Brain microvascular endothelial cell (primary cell): ENCODE results near the gene GJD3.
"Not testable (repeated sequence)": the region's sequence is repeated elsewhere in the genome, so short reads cannot be mapped to it uniquely, and the experiment has no call there.

Experiments used
- DNase-seq: peaks from one replicate; pipeline ENCODE4 v3.0.0-alpha.2; 2020
- H3K27ac ChIP-seq: fragments of 250-450 bp; sonication (Bioruptor Pico); 2 replicates; pipeline ENCODE4 v1.5.1; 2020; ENCODE audit warnings: mild to moderate bottlenecking, moderate library complexity
- H3K27me3 ChIP-seq: fragments of 250-450 bp; sonication (Bioruptor Pico); replicated peaks from 2 replicates; pipeline ENCODE4 v1.5.1; 2020; ENCODE audit warnings: mild to moderate bottlenecking
- H3K36me3 ChIP-seq: fragments of 250-450 bp; sonication (Bioruptor Pico); replicated peaks from 2 replicates; pipeline ENCODE4 v1.5.1; 2020; ENCODE audit warnings: mild to moderate bottlenecking
- H3K4me3 ChIP-seq: 2 replicates; pipeline ENCODE4 v1.5.1; 2011; ENCODE audit warnings: low read depth, mild to moderate bottlenecking, control low read depth, low read length, moderate library complexity
- in situ Hi-C: cut with HindIII; loops from 2 replicates; pipeline ENCODE4 v1.10.0; 2017; ENCODE audit warnings: low sequenced_read_pairs, low pct_ligation_motif_present
- TF ChIP-seq, protein P1 (sequence below): IDR thresholded peaks from 2 replicates; pipeline ENCODE4 v1.5.1; 2011; ENCODE audit warnings: low read depth, mild to moderate bottlenecking, moderate library complexity, low read length, control low read depth, inconsistent platforms; ENCODE audit errors: missing control alignments

The GJD3 gene, protein sequence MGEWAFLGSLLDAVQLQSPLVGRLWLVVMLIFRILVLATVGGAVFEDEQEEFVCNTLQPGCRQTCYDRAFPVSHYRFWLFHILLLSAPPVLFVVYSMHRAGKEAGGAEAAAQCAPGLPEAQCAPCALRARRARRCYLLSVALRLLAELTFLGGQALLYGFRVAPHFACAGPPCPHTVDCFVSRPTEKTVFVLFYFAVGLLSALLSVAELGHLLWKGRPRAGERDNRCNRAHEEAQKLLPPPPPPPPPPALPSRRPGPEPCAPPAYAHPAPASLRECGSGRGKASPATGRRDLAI

DNA sequence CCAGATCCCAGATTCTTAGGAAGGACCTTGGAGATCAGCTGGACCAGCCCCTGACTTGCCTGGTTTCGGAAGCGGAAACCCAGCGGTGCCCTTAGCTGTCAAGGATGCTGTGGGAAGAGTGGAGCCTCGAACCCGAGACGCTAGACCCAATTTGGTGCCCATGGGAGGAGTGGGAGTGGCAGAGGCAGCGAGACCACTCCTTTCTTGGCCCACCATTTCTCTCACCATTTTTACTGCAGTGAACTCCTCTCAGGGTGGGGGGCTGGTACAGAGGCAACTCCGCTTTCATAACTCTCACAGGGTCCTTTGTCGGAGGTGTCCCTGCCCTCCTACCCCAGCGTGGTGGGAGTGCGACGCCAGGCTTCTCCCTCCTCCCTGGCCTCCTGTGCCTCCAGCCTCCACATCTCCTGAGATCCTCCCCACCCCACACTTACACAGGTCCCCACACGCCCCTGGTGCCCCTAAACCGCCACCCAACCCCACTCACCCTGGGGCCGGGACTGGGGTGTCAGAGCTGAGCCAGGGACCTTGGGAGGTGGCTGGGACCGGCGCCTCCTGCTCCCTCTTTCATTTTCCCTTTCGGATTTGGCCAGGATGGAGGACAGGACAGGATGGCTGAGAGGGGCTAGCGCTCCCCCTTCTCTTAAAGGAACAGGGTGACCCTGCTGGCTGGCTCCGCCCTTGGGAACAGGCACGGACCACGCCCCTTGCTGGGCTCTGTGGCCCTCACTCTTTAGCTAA, at the start of gene GJD3:
TSS of gene GJD3 (minus strand) at position 617 of the 741 bp plus-strand sequence. CDS start 922 bp downstream, outside the sequence.
- no peaks in the 10 kb centered on the region for H3K36me3 ChIP-seq
- H3K4me3 ChIP-seq: peak within 1 kb of the TSS; percentile 55
- in situ Hi-C loops: no loop called here
- TF ChIP-seq, protein P1, sequence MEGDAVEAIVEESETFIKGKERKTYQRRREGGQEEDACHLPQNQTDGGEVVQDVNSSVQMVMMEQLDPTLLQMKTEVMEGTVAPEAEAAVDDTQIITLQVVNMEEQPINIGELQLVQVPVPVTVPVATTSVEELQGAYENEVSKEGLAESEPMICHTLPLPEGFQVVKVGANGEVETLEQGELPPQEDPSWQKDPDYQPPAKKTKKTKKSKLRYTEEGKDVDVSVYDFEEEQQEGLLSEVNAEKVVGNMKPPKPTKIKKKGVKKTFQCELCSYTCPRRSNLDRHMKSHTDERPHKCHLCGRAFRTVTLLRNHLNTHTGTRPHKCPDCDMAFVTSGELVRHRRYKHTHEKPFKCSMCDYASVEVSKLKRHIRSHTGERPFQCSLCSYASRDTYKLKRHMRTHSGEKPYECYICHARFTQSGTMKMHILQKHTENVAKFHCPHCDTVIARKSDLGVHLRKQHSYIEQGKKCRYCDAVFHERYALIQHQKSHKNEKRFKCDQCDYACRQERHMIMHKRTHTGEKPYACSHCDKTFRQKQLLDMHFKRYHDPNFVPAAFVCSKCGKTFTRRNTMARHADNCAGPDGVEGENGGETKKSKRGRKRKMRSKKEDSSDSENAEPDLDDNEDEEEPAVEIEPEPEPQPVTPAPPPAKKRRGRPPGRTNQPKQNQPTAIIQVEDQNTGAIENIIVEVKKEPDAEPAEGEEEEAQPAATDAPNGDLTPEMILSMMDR: no peak
- H3K27me3 ChIP-seq: no peaks in the 10 kb centered on the region
- no peak within 1 kb of the TSS for H3K27ac ChIP-seq
- no peak for DNase-seq

DNA sequence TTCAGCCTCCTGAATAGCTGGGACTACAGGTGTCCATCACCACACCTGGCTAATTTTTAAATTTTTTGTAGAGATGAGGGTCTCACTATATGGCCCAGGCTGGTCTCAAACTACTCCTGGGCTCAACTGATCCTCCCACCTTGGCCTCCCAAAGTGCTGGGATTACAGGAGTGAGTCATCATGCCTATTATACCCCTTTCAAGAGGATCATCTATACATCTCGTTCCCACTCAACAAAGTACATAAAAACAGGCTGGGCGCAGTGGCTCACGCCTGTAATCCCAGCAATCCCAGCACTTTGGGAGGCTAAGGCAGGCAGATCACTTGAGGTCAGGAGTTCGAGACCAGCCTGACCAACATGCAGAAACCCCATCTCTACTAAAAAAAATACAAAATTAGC, 49.8 kb upstream of the GJD3 start:
- H3K27me3 ChIP-seq, DNase-seq, H3K36me3 ChIP-seq, H3K4me3 ChIP-seq: not testable (repeated sequence)
- H3K27ac ChIP-seq: peak overlapping the region; percentile 29
- in situ Hi-C loops: loop anchor here (25.0 kb wide), 1 partner anchor 123 kb away; no protein-coding TSS in a partner anchor

DNA sequence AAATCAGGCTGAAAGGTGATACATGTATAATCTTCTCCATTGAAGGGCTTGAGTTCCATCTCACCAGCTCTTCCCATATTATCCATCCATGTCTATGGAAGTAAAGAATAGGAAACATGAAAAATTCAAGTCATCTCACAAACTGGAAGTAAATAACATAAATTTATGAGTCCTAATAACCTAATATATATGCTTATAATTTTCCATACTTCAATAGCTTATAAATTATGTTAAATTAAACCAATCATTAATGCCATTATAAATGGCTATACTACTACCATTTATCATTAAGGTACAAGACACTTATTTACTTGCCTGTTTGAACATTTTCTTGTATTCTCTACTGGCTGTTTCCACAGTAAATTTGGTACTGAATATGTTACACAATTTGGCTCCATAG, 48.3 kb upstream of the GJD3 start:
- no peaks in the 10 kb centered on the region for H3K27me3 ChIP-seq
- no peak for DNase-seq
- TF ChIP-seq, protein P1: no peak
- H3K36me3 ChIP-seq: peaks cover 5% of the 10 kb centered on the region
- H3K27ac ChIP-seq: no peak overlapping the region
- no peak overlapping the region for H3K4me3 ChIP-seq
- in situ Hi-C loops: loop anchor here (25.0 kb wide), 1 partner anchor 124 kb away; no protein-coding TSS in a partner anchor

DNA sequence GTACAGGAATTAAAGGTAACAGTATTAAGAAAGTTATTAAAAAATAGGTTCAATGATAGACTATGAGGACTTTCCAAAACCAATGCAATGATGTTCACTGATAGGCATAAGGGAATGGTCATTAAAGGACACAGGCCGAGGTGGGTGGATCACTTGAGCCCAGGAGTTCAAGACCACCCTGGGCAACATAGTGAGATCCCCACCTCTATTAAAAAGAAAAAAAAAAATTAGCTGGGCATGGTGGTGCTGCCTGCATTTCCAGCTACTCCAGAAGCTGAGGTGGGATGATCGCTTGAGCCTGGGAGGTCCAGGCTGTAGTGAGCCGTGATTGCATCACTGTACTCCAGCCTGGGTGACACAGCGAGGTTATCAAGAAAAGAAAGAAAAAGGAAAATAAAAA, 47.3 kb upstream of the GJD3 start:
- Histone ChIP-seq H3K27ac (no peak overlapping the region), H3K36me3 (peaks cover 5% of the 10 kb centered on the region), H3K27me3 (no peaks in the 10 kb centered on the region), H3K4me3 (no peak overlapping the region)
- in situ Hi-C loops: loop anchor here (25.0 kb wide), 1 partner anchor 125 kb away; no protein-coding TSS in a partner anchor
- TF ChIP-seq, protein P1: no peak
- no peak for DNase-seq

DNA sequence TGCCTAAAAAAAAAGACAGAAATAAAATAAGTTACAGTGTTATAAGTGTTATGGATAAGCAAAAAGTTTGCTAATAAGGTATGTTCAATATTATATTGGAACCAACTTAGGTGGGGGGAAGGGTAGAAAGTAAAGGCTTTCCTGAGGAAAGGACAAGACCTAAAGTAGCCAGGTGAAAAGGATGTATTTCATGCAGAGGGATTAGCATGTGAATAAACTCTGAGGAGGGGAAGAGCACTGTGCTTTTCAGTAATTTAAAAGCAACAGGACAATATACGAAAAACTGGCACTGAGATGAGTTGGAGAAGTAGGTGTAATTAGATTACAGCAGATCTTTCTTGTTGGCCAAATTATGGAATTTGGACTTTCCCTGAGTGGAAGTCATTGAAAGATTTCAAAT, 45.5 kb upstream of the GJD3 start:
- TF ChIP-seq, protein P1: no peak
- Histone ChIP-seq H3K4me3 (no peak overlapping the region), H3K27me3 (no peaks in the 10 kb centered on the region), H3K36me3 (peaks cover 5% of the 10 kb centered on the region), H3K27ac (no peak overlapping the region)
- in situ Hi-C loops: loop anchor here (25.0 kb wide), 1 partner anchor 127 kb away; no protein-coding TSS in a partner anchor
- DNase-seq: no peak

DNA sequence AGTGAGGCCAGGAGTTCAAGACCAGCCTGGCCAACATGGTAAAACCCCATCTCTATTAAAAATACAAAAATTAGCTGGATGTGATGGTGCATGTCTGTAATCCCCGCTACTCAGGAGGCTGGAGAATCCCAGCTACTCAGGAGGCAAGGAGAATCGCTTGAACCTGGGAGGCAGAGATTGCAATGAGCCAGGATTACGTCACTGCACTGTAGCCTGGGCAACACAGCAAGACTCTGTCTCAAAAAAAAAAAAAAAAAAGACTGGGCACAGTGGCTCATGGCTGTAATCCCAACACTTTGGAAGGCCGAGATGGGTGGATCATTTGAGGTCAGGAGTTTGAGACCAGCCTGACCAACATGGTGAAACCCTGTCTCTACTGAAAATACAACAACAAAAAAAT, 45.0 kb upstream of the GJD3 start:
- in situ Hi-C loops: loop anchor here (25.0 kb wide), 1 partner anchor 128 kb away; no protein-coding TSS in a partner anchor
- H3K27ac ChIP-seq, DNase-seq, H3K27me3 ChIP-seq, H3K36me3 ChIP-seq, H3K4me3 ChIP-seq: not testable (repeated sequence)
